Prostate gland (tissue), 2 donors: ENCODE measurements around the gene NCCRP1.

Source experiments
- CTCF ChIP-seq, 4 experiments: fragments of 200-600 bp in 2 of 4; fragments of 450-650 bp in 2 of 4; sonication (generic) in 2 of 4; IDR thresholded peaks; 1 replicate in 3 of 4; 2 replicates in 1 of 4; pipeline ENCODE4 v1.5.1; 2016 to 2019; ENCODE audit warnings: antibody characterized with exemption in 4 of 4, mild to moderate bottlenecking in 2 of 4, moderate library complexity in 2 of 4
- POLR2A ChIP-seq: fragments of 450-650 bp; IDR thresholded peaks from one replicate; pipeline ENCODE4 v1.6.1; 2016; ENCODE audit warnings: antibody characterized with exemption, mild to moderate bottlenecking

- no peak for TF ChIP-seq CTCF (IDR thresholded peaks at IDR 0.05)
- no peak for TF ChIP-seq POLR2A
These were observed 22.6 kb upstream of the NCCRP1 start for GRCh38 chr19:39174142-39174541.
